Hepatocyte (in vitro differentiated cells): ENCODE results near the gene HRH4. TPM values are rescaled to one million over a fixed set of nuclear protein-coding genes. Genes with fewer than 3 reads are reported as not detected.

Source experiments
- DNase-seq: peaks from one replicate; pipeline ENCODE4 v3.0.0-alpha.2; 2016; ENCODE audit warnings: low spot score
- H2AFZ ChIP-seq: fragments of 200-600 bp; sonication (generic); 2 replicates; pipeline ENCODE4 v1.6.0; 2016; ENCODE audit warnings: antibody characterized with exemption, mild to moderate bottlenecking
- H3K27ac ChIP-seq: fragments of 200-600 bp; sonication (generic); 2 replicates; pipeline ENCODE4 v1.5.1; 2016; ENCODE audit warnings: mild to moderate bottlenecking
- H3K27me3 ChIP-seq: fragments of 200-600 bp; sonication (generic); 2 replicates; pipeline ENCODE4 v1.6.1; 2016
- H3K36me3 ChIP-seq: fragments of 200-600 bp; sonication (generic); replicated peaks from 2 replicates; pipeline ENCODE4 v1.5.1; 2016; ENCODE audit warnings: low read depth; ENCODE audit not compliant: insufficient read depth
- H3K4me1 ChIP-seq: fragments of 200-600 bp; sonication (generic); 2 replicates; pipeline ENCODE4 v1.5.1; 2016; ENCODE audit warnings: mild to moderate bottlenecking, moderate library complexity; ENCODE audit not compliant: insufficient read depth
- H3K4me2 ChIP-seq: fragments of 200-600 bp; sonication (generic); 2 replicates; pipeline ENCODE4 v1.6.0; 2016
- H3K4me3 ChIP-seq: fragments of 200-600 bp; sonication (generic); 2 replicates; pipeline ENCODE4 v1.5.1; 2016; ENCODE audit warnings: mild to moderate bottlenecking
- H3K79me2 ChIP-seq: fragments of 200-600 bp; sonication (generic); 2 replicates; pipeline ENCODE4 v1.6.0; 2017; ENCODE audit warnings: mild to moderate bottlenecking
- H3K9me2 ChIP-seq: fragments of 200-600 bp; sonication (generic); replicated peaks from 2 replicates; pipeline ENCODE4 v1.6.0; 2017; ENCODE audit warnings: mild to moderate bottlenecking; ENCODE audit not compliant: insufficient read depth
- H3K9me3 ChIP-seq: fragments of 200-600 bp; sonication (generic); 2 replicates; pipeline ENCODE4 v1.5.1; 2016; ENCODE audit warnings: low read depth, mild to moderate bottlenecking
- H4K20me1 ChIP-seq: fragments of 200-600 bp; sonication (generic); 2 replicates; pipeline ENCODE4 v1.6.0; 2016; ENCODE audit warnings: mild to moderate bottlenecking; ENCODE audit not compliant: insufficient read depth, poor library complexity, severe bottlenecking
- EZH2 ChIP-seq: fragments of 200-600 bp; sonication (generic); IDR thresholded peaks from 2 replicates; pipeline ENCODE4 v1.6.1; 2016; ENCODE audit warnings: antibody characterized with exemption, mild to moderate bottlenecking, borderline replicate concordance
- EZH2phosphoT487 ChIP-seq: fragments of 200-600 bp; sonication (generic); IDR thresholded peaks from one replicate; pipeline ENCODE4 v1.6.1; 2018; ENCODE audit warnings: antibody characterized with exemption, mild to moderate bottlenecking, low read depth, moderate library complexity; ENCODE audit not compliant: unreplicated experiment, severe bottlenecking
- WGBS: methylation state at CpG from one replicate; pipeline ENCODE4 v1.1.6; 2016; ENCODE audit warnings: low lambda C conversion rate; ENCODE audit errors: missing lambda C conversion rate; 5-methylcytosine and 5-hydroxymethylcytosine counted together
- polyA plus RNA-seq: library from polyadenylated mRNA; unstranded; fragments of >200 nt; fragmentation: Nextera tagmentation; extraction: Ambion mirVana; gene quantifications from 2 replicates; pipeline ENCODE4 v1.2.1, GENCODE V29; 2016
- total RNA-seq: library from RNA; depleted of rRNA; stranded (reverse); fragments of >200 nt; gene quantifications from 2 replicates; pipeline ENCODE4 v1.2.3, GENCODE V29; 2014
- TF ChIP-seq, protein P1 (sequence below): fragments of 200-600 bp; sonication (generic); IDR thresholded peaks from 2 replicates; pipeline ENCODE4 v1.5.1; 2016; ENCODE audit warnings: antibody characterized with exemption, mild to moderate bottlenecking; ENCODE audit not compliant: poor library complexity

The HRH4 gene
- total and polyA plus RNA-seq, 2 experiments from 2014 or later = not detected

DNA sequence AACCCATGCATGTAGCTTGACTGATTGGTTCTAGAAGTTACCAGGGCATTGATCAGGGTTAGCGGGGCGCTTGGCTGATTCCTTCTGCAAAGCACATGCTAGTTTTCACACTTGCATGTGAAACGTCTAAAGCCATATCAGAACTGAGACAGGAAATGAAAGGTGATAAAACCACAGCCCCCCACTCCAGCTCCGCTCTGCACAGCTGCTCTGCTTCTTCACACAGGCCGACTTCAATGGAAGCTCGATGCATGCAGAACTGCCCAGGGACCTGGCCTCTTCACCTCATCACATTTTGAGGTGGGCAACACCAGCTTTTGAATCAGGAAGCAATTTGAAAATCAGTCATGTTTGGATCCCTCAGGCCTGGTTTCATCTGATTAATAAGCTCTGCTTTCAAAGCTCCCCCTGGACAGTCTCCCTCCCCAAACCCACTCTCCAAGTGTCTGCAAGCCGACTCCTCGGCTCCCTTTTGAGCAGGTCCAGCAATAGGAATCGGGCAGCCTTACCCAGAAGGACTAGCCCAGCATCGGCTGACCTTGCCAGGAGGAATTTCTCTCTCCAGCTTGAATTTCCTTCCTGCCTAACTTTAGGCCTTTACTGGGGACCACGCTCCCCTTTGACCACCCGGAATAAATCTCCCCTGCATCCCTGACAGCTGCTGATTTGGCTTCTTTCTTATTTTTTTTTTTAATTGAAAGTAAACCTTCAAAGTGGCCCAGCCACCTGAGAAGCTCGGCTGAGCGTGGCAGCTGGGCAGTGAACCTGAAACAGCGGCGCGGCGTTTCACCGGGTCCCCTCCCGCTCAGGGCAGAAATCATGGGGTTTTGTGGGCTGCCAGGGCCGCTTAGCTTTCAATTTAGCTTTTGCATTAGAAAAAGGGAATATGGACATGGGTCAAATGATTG is 31.7 kb downstream of the HRH4 start:
- Histone ChIP-seq H3K79me2 (no peaks in the 10 kb centered on the region), H3K9me2 (no peaks in the 10 kb centered on the region), H3K4me1 (no peaks in the 10 kb centered on the region), H3K4me2 (no peak overlapping the region), H3K27ac (no peak overlapping the region), H3K27me3 (no peaks in the 10 kb centered on the region), H2AFZ (no peak overlapping the region), H3K9me3 (no peaks in the 10 kb centered on the region), H3K4me3 (no peak overlapping the region), H4K20me1 (no peaks in the 10 kb centered on the region), H3K36me3 (no peaks in the 10 kb centered on the region)
- WGBS = 84% methylated on average over 21 of the region's 21 CpGs
- TF ChIP-seq EZH2phosphoT487 (no peak), EZH2 (no peak)
- TF ChIP-seq, protein P1, sequence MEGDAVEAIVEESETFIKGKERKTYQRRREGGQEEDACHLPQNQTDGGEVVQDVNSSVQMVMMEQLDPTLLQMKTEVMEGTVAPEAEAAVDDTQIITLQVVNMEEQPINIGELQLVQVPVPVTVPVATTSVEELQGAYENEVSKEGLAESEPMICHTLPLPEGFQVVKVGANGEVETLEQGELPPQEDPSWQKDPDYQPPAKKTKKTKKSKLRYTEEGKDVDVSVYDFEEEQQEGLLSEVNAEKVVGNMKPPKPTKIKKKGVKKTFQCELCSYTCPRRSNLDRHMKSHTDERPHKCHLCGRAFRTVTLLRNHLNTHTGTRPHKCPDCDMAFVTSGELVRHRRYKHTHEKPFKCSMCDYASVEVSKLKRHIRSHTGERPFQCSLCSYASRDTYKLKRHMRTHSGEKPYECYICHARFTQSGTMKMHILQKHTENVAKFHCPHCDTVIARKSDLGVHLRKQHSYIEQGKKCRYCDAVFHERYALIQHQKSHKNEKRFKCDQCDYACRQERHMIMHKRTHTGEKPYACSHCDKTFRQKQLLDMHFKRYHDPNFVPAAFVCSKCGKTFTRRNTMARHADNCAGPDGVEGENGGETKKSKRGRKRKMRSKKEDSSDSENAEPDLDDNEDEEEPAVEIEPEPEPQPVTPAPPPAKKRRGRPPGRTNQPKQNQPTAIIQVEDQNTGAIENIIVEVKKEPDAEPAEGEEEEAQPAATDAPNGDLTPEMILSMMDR = no peak
- no peak for DNase-seq

DNA sequence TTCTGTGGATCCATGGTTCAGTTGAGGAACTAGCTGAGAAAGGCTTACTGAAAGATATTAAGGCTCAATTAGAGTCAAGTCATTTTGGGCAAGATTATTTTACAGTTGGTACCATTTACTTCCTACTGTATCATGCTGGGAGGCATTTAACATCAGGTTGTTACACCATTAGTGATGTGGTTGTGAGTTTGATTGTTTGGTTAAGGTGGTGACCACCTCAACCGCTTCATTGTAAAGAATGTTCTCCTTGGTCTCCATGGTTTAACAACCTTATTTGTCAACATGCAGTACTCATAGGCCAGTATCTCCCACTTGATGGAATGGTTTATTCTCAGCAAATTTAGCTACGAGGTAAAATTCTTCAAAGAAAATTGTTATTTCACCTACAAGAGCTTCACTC is 34.1 kb downstream of the HRH4 start:
- no peak overlapping the region for H3K4me3 ChIP-seq
- no peaks in the 10 kb centered on the region for H3K9me2 ChIP-seq
- no peak overlapping the region for H3K27ac ChIP-seq
- no peak for DNase-seq
- H3K9me3 ChIP-seq = no peaks in the 10 kb centered on the region
- no peaks in the 10 kb centered on the region for H3K4me1 ChIP-seq
- no peaks in the 10 kb centered on the region for H3K27me3 ChIP-seq
- H2AFZ ChIP-seq = no peak overlapping the region
- WGBS = 86% methylated on average over 2 of the region's 2 CpGs
- H4K20me1 ChIP-seq = no peaks in the 10 kb centered on the region
- TF ChIP-seq, protein P1 = no peak
- TF ChIP-seq EZH2 (no peak), EZH2phosphoT487 (no peak)
- H3K4me2 ChIP-seq = no peak overlapping the region
- H3K79me2 ChIP-seq = no peaks in the 10 kb centered on the region
- H3K36me3 ChIP-seq = no peaks in the 10 kb centered on the region

DNA sequence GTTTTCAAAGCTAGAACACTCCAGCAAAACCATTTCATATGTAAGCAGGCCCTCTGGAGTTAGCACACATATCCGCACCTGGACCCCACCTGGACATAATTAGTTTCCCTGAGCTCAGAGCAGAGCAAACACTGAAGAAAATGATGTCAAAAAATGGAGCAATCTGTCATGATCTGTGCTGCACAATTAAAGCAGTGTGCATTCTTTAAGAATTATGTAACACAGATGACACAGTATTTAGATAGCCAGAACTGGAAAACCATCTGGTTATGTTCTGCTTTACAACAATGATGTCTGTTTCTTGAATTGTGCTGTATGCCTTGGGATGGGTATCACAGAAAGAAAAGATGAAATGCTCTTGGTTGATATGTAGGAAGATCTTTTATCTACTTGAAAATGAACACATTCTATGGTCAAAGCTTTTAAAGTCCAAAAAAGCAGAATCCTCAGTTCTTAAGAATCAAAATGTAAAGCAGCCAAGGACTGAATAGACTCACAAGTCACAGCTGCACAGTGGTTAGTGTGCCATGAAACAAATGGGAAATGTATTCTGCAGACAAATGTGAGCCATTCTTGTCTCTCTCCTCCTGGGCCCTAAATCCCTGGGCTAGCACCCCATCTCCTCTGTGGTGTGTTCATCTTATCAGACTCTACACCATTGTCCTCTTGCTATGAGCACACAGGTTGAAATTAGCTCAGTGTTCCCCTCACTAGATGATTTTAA is 36.8 kb downstream of the HRH4 start:
- Histone ChIP-seq H4K20me1 (no peaks in the 10 kb centered on the region), H3K27me3 (no peaks in the 10 kb centered on the region), H3K79me2 (no peaks in the 10 kb centered on the region), H3K36me3 (no peaks in the 10 kb centered on the region), H3K9me2 (no peaks in the 10 kb centered on the region), H3K27ac (no peak overlapping the region), H3K4me3 (no peak overlapping the region), H3K4me2 (no peak overlapping the region), H2AFZ (no peak overlapping the region), H3K4me1 (no peaks in the 10 kb centered on the region), H3K9me3 (no peaks in the 10 kb centered on the region)
- WGBS = 77% methylated on average over 1 of the region's 1 CpG
- TF ChIP-seq EZH2 = no peak
- no peak for TF ChIP-seq EZH2phosphoT487
- TF ChIP-seq, protein P1 = no peak
- no peak for DNase-seq
